Amniotic epithelial cell (primary cell): Measurements from ENCODE around the gene ZBTB39.
"Not testable (repeated sequence)": the region's sequence is repeated elsewhere in the genome, so short reads cannot be mapped to it uniquely, and the experiment has no call there.

Experiments used
- DNase-seq: peaks from one replicate; pipeline ENCODE4 v3.0.0-alpha.2; 2010; ENCODE audit warnings: low read depth

The ZBTB39 gene

GRCh38 chr12:57031138-57031725, 24.9 kb upstream of the ZBTB39 start:
- no peak for DNase-seq

DNA sequence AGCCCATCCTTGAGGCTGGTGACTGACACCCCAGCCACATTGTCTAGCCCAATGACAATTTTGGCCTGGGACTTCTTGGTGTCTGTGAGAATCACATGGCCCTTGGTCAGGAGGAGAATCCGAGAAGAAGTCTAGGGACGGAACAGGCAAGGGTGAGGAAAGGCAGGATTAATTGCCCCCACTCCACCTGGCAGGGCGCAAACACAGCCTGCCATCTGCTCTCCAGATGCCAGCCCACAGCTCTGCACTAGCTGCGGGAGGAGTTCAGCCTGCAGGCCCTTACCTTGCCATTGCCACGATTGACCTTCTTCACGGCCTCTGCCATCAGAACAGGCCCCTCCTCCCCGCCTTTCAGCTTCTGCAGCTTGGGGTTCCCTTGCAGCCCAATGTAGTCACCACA, 23.1 kb upstream of the ZBTB39 start:
- no peak for DNase-seq

DNA sequence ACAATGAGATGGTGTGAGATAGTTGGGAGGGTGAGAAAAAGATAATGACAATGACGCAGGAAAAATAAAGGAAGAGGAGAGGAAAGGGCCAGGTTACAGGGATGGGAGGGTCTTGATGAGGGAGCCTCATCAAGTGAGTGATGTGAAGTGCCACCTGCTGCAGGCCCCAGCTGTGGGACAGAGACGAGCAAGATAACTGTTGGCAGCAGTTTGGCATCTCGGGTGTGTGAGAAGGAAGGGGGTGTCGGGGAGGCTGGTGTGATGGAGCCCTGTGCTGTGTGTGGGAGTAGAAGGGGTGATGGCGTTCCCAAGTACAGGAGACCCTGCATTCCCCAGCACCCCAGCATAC, 21.4 kb upstream of the ZBTB39 start:
- no peak for DNase-seq

DNA sequence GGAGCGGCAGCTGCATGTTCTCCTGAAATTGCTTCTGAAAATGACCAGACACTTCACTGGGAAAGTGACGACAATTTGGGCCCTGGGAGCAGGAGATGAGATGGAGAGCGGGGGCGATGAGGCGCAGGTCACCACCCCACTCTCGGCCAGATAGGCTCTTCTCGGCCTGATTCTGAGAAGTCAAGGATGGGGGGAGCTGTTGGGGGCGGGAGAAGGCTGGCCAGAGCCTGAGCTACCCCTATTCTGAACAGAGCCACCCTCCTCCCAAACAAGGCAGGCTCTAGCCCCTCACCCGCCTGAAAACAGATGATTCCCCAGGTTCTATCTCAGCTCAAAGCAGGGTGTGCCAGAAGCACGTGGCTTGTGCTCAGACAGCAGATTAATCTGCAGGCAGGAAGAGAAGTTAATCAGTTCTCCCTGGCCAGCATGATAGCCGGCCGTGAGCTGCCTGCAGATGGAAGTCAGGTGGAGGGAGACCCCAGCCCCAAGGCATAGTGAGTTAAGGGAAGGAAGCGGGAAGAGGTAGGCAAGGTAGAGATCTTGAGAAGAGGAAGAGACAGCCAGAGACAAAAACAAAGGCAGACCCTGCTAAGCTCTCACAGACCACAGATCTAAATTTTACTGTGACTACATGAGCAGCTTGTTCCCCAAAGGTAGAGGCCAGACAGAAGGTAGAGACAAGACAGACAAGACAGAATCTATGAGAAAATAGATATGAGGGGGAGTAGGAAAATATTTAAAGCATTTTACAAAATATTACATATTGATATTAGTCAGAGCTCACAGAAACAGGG, 20.9 kb upstream of the ZBTB39 start:
- DNase-seq, result no peak

DNA sequence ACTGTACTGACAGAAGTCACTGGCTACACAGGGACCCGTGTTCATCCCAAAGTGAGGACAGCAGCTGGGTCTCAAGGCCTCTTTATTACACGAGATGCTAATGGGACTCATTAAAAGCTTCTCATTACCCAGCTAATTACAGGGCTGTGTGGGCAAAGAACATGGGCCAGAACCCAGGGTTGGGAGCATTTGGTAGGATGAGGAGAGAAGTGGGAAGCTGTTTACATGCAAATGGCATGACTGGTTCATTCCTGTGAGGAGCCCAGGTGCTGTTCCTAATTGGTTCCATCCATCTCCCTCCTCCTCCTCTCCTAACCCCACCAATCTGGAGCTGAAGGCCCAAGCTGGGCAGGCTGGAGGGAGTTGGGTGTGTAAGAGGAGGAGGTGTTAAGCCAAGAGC, 18.9 kb upstream of the ZBTB39 start:
- no peak for DNase-seq

DNA sequence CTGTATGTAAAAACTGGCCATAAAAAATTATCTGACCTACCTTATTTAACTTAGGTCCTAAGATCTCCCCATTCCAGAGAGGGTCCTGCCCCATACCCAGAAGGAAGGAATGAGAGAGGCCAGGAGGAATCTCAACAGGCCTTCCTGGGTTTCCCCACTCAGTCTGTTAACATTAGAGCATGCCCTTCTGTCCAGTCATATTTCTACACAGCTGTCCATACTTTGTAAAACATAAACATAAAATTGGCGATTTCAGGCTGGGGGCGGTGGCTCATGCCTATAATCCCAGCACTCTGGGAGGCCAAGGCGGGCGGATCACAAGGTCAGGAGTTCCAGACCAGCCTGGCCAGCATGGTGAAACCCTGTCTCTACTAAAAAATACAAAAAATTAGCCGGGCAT, 16.0 kb upstream of the ZBTB39 start:
- DNase-seq, result not testable (repeated sequence)

GRCh38 chr12:57019983-57020719, 13.8 kb upstream of the ZBTB39 start:
- no peak for DNase-seq

DNA sequence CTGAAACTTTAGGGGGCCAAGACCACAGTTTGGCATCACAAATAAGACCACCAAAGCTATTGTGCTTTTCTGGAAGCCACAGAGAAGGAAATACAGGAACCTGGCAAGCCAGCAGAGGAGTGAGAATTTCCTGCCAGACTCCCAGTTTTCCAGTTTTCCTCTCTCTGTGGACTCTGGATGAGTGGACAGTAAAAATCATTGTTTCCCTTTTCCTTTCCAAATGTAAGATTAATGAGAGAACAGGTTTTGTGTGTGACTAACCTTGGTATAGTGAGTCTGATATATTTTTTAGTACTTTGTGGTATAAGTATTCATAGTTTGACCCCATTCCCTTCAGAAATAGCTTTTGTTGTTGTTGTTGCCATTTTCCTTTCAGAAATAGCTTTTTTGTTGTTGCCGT, 12.6 kb upstream of the ZBTB39 start:
- no peak for DNase-seq

- not testable (repeated sequence) for DNase-seq
These were observed 12.0 kb upstream of the ZBTB39 start for GRCh38 chr12:57018353-57018752.

GRCh38 chr12:57016348-57016747, 10.0 kb upstream of the ZBTB39 start, which contains the start of gene TAC3:
TSS of gene TAC3 (minus strand) at chr12:57016529. CDS start at chr12:57015797, 732 bp downstream.
- DNase-seq, result no peak

- no peak for DNase-seq
These were observed 6.5 kb upstream of the ZBTB39 start for GRCh38 chr12:57012600-57013465.

DNA sequence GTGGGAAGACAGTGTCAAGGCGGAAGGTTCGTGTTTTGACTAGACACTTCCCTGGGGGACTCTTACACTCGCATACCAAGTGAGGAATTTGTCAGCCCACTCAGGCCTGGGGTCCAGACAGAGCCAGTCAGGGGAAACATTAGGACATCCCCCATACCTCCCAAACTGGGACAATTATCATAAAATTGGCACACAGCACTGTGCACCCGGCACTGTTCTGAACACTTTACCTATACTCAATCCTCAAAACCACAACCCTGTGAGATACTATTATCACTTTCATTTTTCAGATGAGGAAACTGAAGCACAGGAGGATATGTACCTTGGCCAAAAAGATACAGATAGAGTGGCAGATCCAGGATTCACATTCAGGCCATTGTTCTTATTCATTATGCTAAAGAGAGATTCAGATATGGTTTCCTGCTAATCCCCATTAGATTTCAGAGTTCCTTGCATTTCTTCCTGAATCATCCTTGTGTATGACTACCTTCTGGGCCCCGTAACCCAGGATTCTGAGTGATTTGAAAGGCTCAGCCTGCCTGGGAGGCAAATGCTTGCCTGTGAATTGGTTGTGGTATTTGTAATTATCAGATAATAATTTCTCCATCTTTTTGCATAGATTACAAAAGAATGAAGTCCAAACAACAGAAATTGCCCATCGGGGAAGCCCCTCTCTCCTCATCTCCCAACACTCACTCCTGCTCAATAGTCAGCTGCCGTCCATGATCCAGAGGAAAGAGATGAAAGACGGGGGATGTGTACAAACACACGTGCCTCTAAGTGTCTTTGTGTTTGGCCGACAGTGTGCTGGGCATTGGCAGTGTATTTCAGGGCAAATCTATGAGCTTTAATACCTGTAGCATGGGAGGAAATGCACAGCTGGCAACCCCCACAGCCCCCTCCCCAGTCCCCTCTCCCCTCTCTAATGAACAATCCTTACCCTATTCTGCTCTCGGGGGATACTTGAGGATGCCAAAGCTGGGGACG, 5.4 kb upstream of the ZBTB39 start:
- no peak for DNase-seq

GRCh38 chr12:57010627-57011247, 4.4 kb upstream of the ZBTB39 start:
- DNase-seq, result no peak

GRCh38 chr12:57009949-57010626, 3.7 kb upstream of the ZBTB39 start:
- DNase-seq, result no peak

DNA sequence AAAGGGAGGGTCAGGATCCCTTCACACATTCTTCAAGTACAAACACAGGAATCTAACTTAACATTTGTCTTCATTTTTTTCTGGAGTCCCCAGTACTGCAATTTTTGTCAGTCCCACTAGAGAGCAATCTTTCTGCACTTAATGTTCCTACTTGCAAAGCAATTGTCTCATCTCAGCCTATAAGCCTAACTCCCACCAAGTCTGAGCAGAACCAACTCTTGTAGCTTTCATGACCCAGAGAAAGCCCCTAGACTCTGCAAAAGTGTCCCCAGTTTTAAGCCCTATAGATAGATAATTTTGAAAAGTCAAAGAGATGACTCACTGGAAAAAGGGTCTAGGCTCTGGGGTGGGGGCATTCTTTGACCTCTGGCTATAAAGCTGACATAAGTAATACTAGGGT, 1.8 kb upstream of the ZBTB39 start:
- DNase-seq, result peak; percentile 74

DNA sequence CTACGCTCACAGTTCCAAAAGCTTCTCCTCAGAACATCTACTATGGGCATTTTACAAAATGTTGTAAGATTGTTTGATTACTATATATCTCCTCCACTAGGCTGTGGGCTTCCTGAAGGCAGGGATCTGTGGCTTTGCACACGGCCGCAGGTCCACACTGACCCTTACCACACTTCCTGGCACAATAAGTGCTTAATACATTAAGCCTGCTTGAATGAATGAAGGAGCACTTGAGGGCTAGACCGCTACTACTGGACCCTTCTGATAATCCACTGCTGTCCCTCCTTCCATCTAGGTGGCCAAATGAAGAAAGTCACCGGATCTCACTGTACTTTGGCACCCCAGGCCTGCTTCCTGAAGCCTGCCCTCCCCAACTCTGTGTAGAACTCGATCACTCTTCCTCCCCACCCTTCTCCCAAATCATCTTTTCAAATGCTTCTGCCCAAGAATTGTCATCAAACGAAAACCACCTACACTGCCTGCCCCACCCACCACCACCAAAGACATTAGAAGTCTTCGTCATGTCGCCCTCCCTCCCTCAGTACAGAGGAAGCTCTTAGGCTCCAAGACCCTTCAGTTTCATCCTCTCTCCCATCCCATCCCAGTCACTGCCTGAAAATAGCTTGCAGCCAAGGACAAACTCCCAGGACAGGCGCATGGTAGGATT, 596 bp upstream of the ZBTB39 start:
- DNase-seq, result no peak

GRCh38 chr12:57004651-57005050, 1.7 kb downstream of the ZBTB39 start:
- no peak for DNase-seq

- no peak for DNase-seq
These were observed 3.0 kb downstream of the ZBTB39 start for GRCh38 chr12:57003395-57003794.

- peak; percentile 69 for DNase-seq
These were observed 4.9 kb downstream of the ZBTB39 start for GRCh38 chr12:57001448-57001906.
